Sigmoid colon (tissue), 7 donors: Measurements from ENCODE around the gene SNAPC5. TPM values are rescaled to one million over a fixed set of nuclear protein-coding genes. Genes with fewer than 3 reads are reported as not detected.

Experiments used
- DNase-seq: peaks from one replicate; pipeline ENCODE4 v3.0.0-alpha.2; 2019
- H3K27ac ChIP-seq, 4 donors: fragments of 200-600 bp; sonication (generic); one replicate each; pipeline ENCODE4 v1.5.1; 2016 to 2019; ENCODE audit warnings: mild to moderate bottlenecking in 1 of 4
- H3K27me3 ChIP-seq, 3 donors: fragments of 200-600 bp; sonication (generic); one replicate each; pipeline ENCODE4 v1.5.1; 2019; ENCODE audit warnings: mild to moderate bottlenecking in 1 of 3
- H3K36me3 ChIP-seq, 4 donors: fragments of 200-600 bp; sonication (generic); one replicate each; pipeline ENCODE4 v1.5.1; 2016 to 2019
- H3K4me1 ChIP-seq, 4 donors: fragments of 200-600 bp; sonication (generic); one replicate each; pipeline ENCODE4 v1.5.1; 2017 to 2019
- H3K4me3 ChIP-seq, 4 donors: fragments of 200-600 bp; sonication (generic); one replicate each; pipeline ENCODE4 v1.5.1; 2017 to 2019; ENCODE audit warnings: mild to moderate bottlenecking in 2 of 4, moderate library complexity in 1 of 4
- H3K9me3 ChIP-seq, 4 donors: fragments of 200-600 bp in 3 of 4; sonication (generic) in 3 of 4; one replicate each; pipeline versions ENCODE4 v1.5.1 to v1.6.1; 2013 to 2019
- EP300 ChIP-seq, 4 donors: sonication (generic); formaldehyde crosslinking; IDR thresholded peaks; one replicate each; pipeline ENCODE4 v1.6.1; 2017; ENCODE audit warnings: antibody characterized with exemption in 4 of 4
- POLR2A ChIP-seq, 2 donors: fragments of 450-650 bp; IDR thresholded peaks; one replicate each; pipeline ENCODE4 v1.6.1; 2016; ENCODE audit warnings: antibody characterized with exemption in 2 of 2, mild to moderate bottlenecking in 2 of 2, moderate library complexity in 2 of 2
- POLR2AphosphoS5 ChIP-seq, 4 donors: sonication (generic); formaldehyde crosslinking; IDR thresholded peaks; one replicate each; pipeline ENCODE4 v1.6.1; 2017; ENCODE audit warnings: antibody characterized with exemption in 4 of 4
- whole genome bisulfite sequencing, 2 donors: extraction: QIAGEN DNeasy Blood & Tissue Kit; methylation state at CpG; one replicate each; pipeline ENCODE4 v1.1.7; 2013; 5-methylcytosine and 5-hydroxymethylcytosine counted together
- intact Hi-C: fragments of 100-400 bp; cut with DNase I; formaldehyde crosslinking; loops from one replicate; pipeline ENCODE4 v1.15.1; 2023
- polyA plus RNA-seq, 3 donors: library from polyadenylated mRNA; stranded (reverse); fragments of 200-250 nt; gene quantifications; one replicate each; pipeline ENCODE4 v1.2.3, GENCODE V29; 2013
- total RNA-seq, 4 donors: library from RNA; depleted of rRNA; stranded (reverse); fragments of >200 nt; gene quantifications; one replicate each; pipeline ENCODE4 v1.1.0, GENCODE V29; 2016
- TF ChIP-seq, protein P1 (sequence below), 4 experiments: fragments of 450-650 bp in 3 of 4; fragments of 200-600 bp in 1 of 4; IDR thresholded peaks; one replicate each; pipeline ENCODE4 v1.5.1; 2016 to 2019; ENCODE audit warnings: antibody characterized with exemption in 4 of 4, mild to moderate bottlenecking in 3 of 4, moderate library complexity in 2 of 4
- donor health status: healthy with polysubstance abuse.
- donor health status: Bipolar disorder and iron deficiency.
- donor health status: healthy.

SNAPC5 gene, protein sequence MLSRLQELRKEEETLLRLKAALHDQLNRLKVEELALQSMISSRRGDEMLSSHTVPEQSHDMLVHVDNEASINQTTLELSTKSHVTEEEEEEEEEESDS
- total RNA-seq (10 to 100 TPM; 16.6 to 65.5 (median 53.3) TPM), polyA plus RNA-seq (10 to 100 TPM; 28.5 to 38.6 (median 30.0) TPM)

DNA sequence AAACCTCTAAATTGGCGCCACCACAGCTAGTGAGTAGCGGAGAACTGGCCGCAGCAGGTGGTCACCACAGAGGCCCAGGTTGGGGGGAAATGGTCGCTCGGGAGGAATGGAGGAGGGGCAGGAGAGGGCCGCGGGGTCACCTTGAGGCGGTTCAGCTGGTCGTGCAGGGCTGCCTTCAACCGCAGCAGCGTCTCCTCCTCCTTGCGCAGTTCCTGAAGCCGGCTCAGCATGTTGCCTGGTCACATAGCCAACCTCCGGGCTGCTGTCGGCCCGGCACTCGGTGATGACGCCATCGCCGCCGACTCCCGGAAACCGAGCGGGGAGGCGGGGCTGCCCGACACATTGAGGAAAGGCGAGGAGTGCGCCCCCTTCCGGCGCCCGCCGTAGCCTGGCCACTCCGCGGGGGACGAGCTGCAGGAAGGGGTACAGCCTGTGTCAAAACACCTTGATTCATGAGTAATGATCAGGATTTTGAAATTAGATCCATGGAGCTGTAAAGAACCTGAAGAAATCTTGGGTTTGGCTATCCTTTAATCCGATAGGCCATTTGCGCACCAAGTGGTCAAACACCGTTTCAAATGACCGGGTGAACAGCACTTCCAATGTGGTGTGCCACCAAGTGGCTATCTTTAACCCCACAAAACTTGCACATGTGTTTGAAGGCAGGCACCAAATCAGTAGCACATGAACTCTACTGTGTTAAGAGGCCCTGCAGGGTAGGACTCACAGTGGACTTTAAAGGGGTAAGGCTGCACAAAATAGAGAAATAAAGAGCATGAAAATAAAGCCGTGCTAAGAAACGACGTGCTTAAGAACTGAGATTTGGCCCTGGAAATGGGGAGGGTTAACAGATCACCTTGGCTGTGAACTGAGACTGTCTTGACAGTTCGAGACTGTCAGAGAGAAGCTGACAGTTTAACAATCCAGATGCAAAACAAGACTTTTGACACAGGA is at the start of gene SNAPC5:
SNAPC5 (minus strand) TSS at position 261 of the 954 bp plus-strand sequence; CDS start at position 230, 31 bp downstream.
- 7 to 10% methylated on average over 43 of the region's 43 CpGs for WGBS, 2 donors
- Histone ChIP-seq H3K9me3 (no peaks in the 10 kb centered on the region), H3K36me3 (peaks cover 25 to 70% (median 46%) of the 10 kb centered on the region in 4 donors), H3K4me1 (peaks cover 0 to 27% (median 23%) of the 10 kb centered on the region in 4 donors), H3K4me3 (peak within 1 kb of the TSS; percentile 80 to 95 (median 88)), H3K27ac (peak within 1 kb of the TSS; percentile 86 to 92 (median 92)), H3K27me3 (no peaks in the 10 kb centered on the region)
- TF ChIP-seq, protein P1, sequence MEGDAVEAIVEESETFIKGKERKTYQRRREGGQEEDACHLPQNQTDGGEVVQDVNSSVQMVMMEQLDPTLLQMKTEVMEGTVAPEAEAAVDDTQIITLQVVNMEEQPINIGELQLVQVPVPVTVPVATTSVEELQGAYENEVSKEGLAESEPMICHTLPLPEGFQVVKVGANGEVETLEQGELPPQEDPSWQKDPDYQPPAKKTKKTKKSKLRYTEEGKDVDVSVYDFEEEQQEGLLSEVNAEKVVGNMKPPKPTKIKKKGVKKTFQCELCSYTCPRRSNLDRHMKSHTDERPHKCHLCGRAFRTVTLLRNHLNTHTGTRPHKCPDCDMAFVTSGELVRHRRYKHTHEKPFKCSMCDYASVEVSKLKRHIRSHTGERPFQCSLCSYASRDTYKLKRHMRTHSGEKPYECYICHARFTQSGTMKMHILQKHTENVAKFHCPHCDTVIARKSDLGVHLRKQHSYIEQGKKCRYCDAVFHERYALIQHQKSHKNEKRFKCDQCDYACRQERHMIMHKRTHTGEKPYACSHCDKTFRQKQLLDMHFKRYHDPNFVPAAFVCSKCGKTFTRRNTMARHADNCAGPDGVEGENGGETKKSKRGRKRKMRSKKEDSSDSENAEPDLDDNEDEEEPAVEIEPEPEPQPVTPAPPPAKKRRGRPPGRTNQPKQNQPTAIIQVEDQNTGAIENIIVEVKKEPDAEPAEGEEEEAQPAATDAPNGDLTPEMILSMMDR (IDR thresholded peaks at IDR 0.05), result peak; percentile 91 to 96 (median 95)
- TF ChIP-seq POLR2A (IDR thresholded peaks at IDR 0.05), result peak; percentile 35 to 50
- TF ChIP-seq POLR2AphosphoS5 (IDR thresholded peaks at IDR 0.05), result peak; percentile 88 to 94 (median 94)
- TF ChIP-seq EP300 (IDR thresholded peaks at IDR 0.05), result peak in 1 of 4 donors; percentile 56
- peak; percentile 97 for DNase-seq
- intact Hi-C loops, result loop anchor here (1.0 kb wide), 1 partner anchor 110 kb away; no protein-coding TSS in a partner anchor

DNA sequence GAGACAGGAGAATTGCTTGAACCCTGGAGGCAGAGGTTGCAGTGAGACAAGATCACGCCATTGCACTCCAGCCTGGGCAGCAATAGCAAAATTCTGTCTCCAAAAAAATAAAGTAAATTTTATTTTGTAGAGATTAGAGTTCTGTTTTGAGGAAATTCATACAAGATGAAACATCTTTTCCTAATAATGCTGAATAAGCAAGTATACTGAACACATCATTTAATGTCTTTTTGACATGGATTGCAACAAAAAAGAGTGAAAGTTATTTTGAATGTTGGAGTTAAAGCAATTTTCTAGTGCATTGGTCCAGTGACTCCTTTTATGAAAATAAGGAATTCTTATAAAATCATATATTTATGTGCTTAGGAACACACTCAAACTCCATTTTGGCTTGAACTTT is 47.7 kb upstream of the SNAPC5 start:
- H3K4me3 ChIP-seq, result no peak overlapping the region
- no peak overlapping the region for H3K27ac ChIP-seq
- no peaks in the 10 kb centered on the region for H3K9me3 ChIP-seq
- 96 to 98% methylated on average over 1 of the region's 1 CpG for WGBS, 2 donors
- no peaks in the 10 kb centered on the region for H3K27me3 ChIP-seq
- no peak for DNase-seq
- TF ChIP-seq EP300 (IDR thresholded peaks at IDR 0.05) (no peak), POLR2A (IDR thresholded peaks at IDR 0.05) (no peak), POLR2AphosphoS5 (IDR thresholded peaks at IDR 0.05) (no peak)
- TF ChIP-seq, protein P1 (IDR thresholded peaks at IDR 0.05), result no peak
- peaks cover 0 to 5% (median under 1%) of the 10 kb centered on the region in 4 donors for H3K36me3 ChIP-seq
- no peaks in the 10 kb centered on the region for H3K4me1 ChIP-seq
- intact Hi-C loops, result no loop called here

DNA sequence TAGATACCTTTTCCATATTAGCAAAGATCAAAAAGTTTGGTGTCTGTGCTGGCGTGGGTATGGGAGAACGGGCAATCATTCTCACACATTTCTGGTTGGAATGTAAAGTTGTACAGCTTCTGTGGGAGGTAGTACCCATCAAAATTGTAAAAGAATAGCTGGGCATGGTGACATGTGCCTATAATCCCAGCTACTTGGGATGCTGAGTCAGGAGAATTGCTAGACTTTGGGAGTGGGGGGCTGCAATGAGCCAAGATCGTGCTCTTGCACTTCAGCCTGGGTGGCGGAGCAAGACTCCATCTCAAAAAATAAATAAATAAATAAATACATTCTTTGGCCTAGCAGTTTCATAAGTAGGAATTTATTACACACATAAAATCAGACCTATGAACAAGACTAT is 45.3 kb upstream of the SNAPC5 start:
- TF ChIP-seq POLR2AphosphoS5 (IDR thresholded peaks at IDR 0.05) (no peak), POLR2A (IDR thresholded peaks at IDR 0.05) (no peak), EP300 (IDR thresholded peaks at IDR 0.05) (no peak)
- TF ChIP-seq, protein P1 (IDR thresholded peaks at IDR 0.05), result no peak
- intact Hi-C loops, result no loop called here
- no peaks in the 10 kb centered on the region for H3K4me1 ChIP-seq
- DNase-seq, result no peak
- WGBS, 2 donors, result 98 to 100% methylated on average over 4 of the region's 4 CpGs
- no peaks in the 10 kb centered on the region for H3K27me3 ChIP-seq
- H3K9me3 ChIP-seq, result no peaks in the 10 kb centered on the region
- peaks cover 0 to 4% (median 2%) of the 10 kb centered on the region in 4 donors for H3K36me3 ChIP-seq
- no peak overlapping the region for H3K27ac ChIP-seq
- H3K4me3 ChIP-seq, result no peak overlapping the region

DNA sequence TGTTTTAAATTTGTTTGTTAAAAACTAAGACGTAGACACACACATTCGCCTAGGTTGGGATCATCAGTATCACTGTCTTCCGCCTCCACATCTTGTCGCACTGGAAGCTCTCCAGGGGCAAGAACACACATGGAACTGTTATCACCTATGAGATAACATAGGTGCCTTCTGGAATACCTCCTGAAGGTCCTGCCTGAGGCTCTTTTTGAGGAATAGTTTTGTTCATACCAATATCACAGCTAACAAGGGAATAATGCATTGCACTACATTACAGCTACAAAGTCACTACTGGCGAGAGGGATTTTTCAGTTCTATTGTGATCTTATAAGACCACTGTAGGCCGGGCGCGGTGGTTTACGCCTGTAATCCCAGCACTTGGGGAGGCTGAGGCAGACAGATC is 37.5 kb upstream of the SNAPC5 start:
- Histone ChIP-seq H3K4me3 (no peak overlapping the region), H3K27ac (no peak overlapping the region), H3K9me3 (no peaks in the 10 kb centered on the region), H3K27me3 (no peaks in the 10 kb centered on the region), H3K36me3 (peaks cover 0 to 4% (median under 1%) of the 10 kb centered on the region in 4 donors), H3K4me1 (no peaks in the 10 kb centered on the region)
- WGBS, 2 donors, result 92 to 93% methylated on average over 9 of the region's 9 CpGs
- intact Hi-C loops, result no loop called here
- TF ChIP-seq EP300 (IDR thresholded peaks at IDR 0.05), result no peak
- TF ChIP-seq POLR2A (IDR thresholded peaks at IDR 0.05), result no peak
- TF ChIP-seq, protein P1 (IDR thresholded peaks at IDR 0.05), result no peak
- TF ChIP-seq POLR2AphosphoS5 (IDR thresholded peaks at IDR 0.05), result no peak
- no peak for DNase-seq
